ENCODE data around the gene GNGT2.
"Not testable (repeated sequence)": the region's sequence is repeated elsewhere in the genome, so short reads cannot be mapped to it uniquely, and the experiment has no call there.

DNA sequence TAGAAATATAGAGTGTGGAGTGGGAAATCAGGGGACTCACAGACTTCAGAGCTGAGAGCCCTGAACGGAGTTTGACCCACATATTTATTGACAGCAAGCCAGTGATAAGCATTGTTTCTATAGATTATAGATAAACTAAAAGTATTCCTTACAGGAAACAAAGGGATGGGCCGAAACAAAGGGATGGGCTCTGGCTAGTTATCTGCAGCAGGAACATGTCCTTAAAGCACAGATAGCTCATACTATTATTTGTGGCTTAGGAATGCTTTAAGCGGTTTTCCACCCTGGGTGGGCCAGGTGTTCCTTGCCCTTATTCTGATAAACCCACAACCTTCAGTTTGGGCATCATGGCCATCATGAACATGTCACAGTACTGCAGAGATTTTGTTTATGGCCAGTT, 39.7 kb downstream of the GNGT2 start:
- TF ChIP-seq, protein P1, sequence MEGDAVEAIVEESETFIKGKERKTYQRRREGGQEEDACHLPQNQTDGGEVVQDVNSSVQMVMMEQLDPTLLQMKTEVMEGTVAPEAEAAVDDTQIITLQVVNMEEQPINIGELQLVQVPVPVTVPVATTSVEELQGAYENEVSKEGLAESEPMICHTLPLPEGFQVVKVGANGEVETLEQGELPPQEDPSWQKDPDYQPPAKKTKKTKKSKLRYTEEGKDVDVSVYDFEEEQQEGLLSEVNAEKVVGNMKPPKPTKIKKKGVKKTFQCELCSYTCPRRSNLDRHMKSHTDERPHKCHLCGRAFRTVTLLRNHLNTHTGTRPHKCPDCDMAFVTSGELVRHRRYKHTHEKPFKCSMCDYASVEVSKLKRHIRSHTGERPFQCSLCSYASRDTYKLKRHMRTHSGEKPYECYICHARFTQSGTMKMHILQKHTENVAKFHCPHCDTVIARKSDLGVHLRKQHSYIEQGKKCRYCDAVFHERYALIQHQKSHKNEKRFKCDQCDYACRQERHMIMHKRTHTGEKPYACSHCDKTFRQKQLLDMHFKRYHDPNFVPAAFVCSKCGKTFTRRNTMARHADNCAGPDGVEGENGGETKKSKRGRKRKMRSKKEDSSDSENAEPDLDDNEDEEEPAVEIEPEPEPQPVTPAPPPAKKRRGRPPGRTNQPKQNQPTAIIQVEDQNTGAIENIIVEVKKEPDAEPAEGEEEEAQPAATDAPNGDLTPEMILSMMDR (IDR thresholded peaks at IDR 0.05): not testable (repeated sequence)
- not testable (repeated sequence) for TF ChIP-seq EZH2, EZH2phosphoT487 (IDR thresholded peaks at IDR 0.05)

Data from neural progenitor cell (in vitro differentiated cells).